ENCODE results near the gene RUNX2.
A peak's percentile ranks its signal among the peaks of the same experiment; 100 is the strongest.
"Not testable (repeated sequence)": the region's sequence is repeated elsewhere in the genome, so short reads cannot be mapped to it uniquely, and the experiment has no call there.

Gene RUNX2

DNA sequence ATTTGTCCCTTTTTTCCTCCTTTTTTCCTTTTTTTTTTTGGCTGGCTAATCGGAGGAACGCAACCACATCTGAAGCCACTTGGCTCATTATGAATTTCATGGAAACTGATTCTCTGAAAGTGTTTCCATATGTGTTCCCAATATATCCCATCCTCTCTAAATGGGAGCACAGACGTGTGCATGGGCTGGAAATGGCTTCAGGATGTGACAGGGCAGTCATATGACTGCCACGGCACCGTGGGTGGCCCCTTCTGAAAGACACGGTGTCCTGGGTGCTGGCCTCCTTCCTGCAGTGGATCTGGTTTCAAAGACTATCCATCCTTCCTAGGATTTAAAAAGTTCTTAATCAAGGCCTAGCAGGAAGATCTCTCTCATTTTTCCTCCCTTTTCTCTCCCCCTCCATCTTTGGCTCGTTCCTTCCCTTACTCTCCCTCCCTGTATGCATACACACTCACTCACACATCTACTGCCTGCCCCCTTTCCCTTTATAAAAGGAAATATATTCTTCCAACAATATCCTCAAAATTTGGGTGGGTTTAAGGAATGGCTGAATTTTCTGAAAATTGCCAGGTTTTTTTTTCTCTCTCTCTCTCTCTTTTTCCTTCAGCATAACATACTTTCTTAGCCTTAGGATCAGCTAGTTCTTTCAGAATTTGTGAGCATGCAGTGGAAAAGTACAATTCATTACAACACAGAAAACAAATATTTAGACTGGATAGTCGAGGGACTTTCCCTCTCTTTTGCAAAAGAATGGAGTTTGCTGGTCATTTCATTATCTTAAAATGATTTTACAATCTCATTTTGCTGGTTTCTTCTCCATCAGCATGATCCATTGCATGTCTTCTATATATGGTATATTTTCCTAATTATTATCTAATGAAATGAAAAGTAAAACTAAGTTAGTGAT lies 210.8 kb downstream of the RUNX2 start:
- DNase-seq, result peak in 2 of 10 donors; percentile 10 to 82
- intact Hi-C loops (cut with DNase I), result no loop called here

- intact Hi-C loops (cut with DNase I), result no loop called here
- no peak for DNase-seq
Measured at GRCh38 chr6:45540375-45540920, 212.3 kb downstream of the RUNX2 start.

GRCh38 chr6:45541934-45542333 lies 213.8 kb downstream of the RUNX2 start:
- DNase-seq, result no peak
- intact Hi-C loops (cut with DNase I), result no loop called here

DNA sequence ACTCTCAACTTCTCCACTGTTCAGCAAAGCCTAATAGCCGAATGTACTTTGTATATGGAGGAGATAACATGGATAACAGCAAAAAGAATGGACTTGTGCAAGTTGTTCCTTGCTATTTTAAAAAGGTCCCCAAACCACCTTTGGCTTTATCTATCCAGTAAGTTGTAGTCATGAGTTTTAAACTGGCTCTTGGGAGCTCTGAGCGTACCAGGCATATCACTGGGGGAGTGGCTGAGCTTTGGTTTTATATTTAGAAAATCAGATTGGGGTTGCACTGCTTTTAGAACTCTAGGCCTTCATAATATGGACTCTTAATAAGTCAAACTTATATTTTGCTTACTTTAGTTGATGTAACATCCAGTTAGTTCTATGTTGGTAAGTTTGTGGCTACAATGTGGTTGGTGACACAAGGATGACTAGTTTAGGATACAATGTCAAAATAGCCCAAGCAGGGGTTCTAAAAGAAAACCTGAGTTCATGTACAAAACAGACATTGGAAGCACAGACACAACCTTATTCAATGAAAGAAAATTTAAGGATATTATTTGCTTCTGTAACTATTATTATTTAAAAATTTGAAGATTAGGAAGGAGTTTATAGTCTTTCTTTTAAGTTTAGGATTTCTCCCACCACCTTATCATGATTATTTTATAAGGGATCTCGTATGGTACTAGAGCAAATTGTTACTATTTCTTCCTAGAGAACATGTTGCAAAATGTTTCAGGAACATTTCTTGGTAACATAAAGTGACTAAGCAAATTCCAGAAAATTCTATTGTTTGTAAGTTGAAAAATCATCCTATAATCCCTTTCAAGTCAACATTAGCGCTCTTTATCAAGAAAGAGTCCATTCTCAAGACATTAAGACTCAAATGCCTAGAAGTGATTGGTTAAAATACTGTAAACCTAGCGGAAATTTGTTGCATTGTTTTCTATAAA lies 215.4 kb downstream of the RUNX2 start:
- intact Hi-C loops (cut with DNase I), result no loop called here
- no peak for DNase-seq

DNA sequence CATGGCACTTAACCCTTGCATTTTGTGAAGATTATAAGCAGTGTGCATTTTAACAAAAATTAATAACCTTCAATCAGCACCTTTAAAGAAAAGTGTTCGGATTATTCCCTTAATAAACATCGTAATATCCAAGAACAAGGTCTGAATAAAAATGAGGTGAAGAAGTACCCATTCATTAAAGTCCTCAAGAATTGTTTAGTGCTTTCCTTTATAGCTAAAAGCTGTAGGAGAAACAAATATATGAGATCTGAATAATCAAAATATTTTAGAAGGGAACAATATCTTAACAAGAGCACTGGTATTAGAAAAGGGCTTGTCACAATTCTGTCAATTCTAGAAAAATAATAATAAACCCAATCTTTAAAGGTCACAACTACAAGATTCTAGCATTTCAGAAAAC lies 217.3 kb downstream of the RUNX2 start:
- DNase-seq, result no peak
- intact Hi-C loops (cut with DNase I), result no loop called here

DNA sequence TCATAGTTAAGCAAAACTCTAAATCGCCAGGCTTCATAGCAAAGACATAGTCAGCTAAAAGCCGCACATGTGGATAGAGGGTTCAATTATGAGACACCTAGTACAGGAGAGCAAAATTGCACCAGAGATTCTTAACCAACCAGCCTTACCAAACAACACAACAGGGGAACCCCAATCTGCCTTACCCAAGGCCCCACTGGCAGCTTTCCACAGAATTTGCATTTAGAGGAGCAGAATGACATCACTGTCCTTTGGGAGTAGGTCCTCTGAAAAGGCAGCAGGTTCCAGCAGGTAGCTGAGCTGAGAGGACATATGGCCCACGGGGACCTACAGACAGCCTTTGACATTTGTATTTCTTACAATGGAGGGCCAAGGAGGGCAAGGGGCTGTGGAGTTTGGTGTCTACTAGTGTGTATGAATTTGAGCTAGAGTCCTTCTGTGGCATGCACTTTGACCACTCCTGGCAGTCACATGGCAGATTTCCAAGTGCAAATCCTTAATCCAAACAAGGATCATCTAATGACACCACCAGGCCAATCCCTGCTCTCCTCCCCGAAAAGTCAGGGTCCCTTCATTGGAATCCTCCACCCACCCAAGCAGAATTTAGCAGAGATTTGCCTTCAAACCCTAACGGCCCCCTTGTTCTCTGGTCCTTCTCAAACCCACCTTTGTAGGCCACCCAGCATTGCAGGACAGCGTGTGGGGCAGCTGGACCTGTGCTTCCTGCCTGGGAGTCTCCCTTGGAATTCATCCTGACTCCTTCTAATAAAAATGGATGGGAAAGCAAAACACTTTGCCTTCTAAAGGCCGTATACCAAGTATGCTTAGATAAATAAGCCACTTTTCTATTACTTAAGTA lies 220.8 kb downstream of the RUNX2 start:
- no peak for DNase-seq
- intact Hi-C loops (cut with DNase I), result no loop called here

DNA sequence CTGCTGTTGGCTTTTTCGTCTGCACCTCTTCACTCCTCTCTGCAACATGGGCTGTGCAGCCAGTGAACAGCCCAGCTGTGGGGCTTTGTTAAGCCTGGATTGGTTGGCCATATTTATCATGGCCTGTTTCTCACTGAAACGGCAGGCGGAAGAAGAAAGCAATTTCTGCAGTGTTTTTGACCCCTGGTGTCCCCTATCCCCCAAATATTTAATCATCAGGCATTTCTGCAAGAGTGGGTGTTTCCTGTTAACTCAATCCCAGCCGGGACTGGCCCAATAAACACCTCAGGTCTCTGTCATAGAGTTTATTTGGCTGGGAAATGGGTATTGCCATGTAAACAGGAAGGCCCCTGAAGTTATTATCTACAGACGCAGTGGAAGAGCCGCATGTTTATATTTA lies 224.4 kb downstream of the RUNX2 start:
- intact Hi-C loops (cut with DNase I), result no loop called here
- DNase-seq, result no peak

DNA sequence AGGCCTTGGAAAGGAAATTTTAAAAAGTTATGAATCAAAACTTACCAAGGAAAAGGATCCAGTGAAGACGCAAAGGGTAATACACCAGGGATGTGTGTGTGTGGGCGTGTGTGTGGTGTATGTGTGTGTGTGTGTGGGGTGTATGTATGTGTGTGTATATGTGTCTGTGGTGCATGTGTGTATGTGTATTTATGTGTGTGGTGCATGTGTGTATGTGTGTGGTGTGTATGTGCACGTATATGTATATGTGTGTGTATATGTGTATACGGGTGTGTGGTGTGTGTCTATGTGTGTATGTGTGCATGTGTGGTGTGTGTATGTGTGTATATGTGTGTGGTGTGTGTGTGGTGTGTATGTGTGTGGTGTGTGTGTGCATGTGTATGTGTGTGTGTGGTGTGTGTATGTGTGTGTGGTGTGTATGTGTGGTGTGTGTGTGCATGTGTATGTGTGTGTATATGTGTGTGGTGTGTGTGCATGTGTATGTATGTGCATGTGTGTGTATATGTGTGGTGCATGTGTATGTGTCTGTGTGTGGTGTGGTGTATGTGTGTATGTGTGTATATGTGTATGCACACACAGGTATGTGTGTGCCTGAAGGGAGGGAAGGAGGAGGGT lies 225.7 kb downstream of the RUNX2 start:
- no peak for DNase-seq
- intact Hi-C loops (cut with DNase I), result no loop called here

DNA sequence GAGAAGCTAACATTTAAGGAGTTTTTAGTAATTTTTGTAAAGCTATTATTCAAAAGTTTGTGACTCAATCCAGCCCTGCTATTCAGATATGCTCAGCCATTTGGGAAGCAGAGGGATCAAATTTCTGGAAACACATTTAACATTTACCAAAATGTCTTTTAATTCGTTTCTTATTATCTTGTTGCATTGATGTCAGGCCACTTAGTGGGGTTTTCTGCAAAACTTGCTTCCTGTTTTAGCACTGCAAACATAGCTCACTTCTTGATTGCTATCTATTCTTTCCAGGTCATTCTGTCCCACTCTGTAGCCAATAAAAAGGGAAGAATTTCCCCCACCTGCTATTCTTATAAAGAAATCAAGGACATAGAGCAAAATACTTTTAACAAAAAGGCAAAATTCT lies 226.5 kb downstream of the RUNX2 start:
- DNase-seq, result no peak
- intact Hi-C loops (cut with DNase I), result no loop called here

GRCh38 chr6:45555981-45556771 lies 228.0 kb downstream of the RUNX2 start:
- no peak for DNase-seq
- intact Hi-C loops (cut with DNase I), result no loop called here

DNA sequence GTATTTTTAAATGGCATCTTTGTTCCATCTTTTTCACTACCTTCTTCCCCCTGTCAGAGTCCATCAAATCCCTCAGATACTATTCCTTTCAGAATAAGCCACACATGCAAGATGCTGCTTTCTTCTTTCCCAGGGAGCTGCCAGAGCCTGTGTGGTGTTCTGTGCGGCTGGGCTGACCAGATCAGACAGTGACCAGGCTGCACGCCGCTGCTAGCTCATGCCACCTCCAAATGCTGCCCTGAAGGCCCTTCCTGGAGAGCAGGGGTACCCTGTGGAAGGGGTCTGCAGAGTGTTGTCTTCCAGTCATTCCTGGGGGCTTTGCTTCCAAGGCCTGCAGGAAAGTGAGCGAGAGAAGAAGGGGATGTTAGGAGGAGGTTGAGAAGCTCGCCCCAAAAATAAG lies 228.7 kb downstream of the RUNX2 start:
- intact Hi-C loops (cut with DNase I), result no loop called here
- no peak for DNase-seq

DNA sequence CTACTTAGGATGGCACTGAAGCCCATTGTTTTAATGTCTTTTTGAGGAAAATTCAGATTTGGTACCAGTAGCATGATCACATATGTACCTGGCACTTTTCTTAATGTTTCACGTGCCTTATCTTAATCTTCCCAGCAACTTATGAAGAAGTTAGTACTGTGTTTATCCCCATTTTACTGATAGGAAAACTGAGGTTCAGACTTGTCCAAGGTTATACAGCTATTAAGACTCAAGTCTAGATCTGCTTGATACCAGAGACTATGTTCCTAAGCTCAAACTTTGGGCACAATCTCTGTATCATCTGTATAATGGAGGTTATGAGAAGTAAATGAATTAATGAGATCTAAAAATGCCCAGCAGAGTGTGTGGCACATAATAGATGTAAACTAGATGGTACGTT lies 229.3 kb downstream of the RUNX2 start:
- intact Hi-C loops (cut with DNase I), result no loop called here

GRCh38 chr6:45558858-45559257 lies 230.7 kb downstream of the RUNX2 start:
- no peak for DNase-seq
- intact Hi-C loops (cut with DNase I), result no loop called here

More for the DNA sequence above, 229.3 kb downstream of the RUNX2 start:
- DNase-seq, result no peak

DNA sequence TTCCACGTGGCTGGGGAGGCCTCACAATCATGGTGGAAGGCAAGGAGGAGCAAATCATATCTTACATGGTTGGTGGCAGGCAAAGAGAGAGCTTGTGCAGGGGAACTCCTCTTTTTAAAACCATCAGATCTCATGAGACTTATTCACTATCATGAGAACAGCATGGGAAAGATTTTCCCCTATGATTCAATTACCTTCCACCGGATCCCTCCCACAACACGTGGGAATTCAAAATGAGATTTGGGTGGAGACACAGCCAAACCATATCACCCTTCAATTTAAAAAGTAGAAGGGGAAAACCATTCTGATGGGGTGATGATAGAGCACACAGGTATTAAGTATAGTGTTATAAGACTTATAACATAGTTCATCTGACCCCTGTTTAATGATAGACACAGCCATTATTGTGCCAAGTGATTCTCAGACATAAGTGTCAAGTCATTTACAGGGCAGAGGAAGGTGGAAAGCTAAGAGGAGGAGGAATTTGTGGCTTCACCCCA lies 232.2 kb downstream of the RUNX2 start:
- DNase-seq; intact Hi-C loops (cut with DNase I): not testable (repeated sequence)

DNA sequence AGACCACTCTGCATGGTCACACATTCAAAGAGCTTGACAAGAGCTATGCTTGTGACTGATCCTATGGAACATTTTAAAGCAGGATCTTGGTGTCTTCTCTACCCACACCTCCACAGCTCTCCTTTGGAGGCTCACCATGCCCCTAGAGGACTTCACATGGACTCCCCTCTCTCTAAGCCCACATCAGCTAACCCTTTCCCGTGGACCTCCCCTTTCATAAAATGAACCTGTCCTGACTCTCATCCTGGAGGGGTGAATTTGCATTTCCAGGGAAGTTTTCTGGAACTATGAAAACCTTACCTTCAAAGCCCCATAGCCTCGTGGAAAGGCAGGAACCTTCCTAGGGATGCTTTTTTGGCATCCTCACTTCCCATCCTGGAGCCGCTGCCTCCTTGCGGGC lies 234.0 kb downstream of the RUNX2 start:
- no peak for DNase-seq
- intact Hi-C loops (cut with DNase I), result no loop called here

DNA sequence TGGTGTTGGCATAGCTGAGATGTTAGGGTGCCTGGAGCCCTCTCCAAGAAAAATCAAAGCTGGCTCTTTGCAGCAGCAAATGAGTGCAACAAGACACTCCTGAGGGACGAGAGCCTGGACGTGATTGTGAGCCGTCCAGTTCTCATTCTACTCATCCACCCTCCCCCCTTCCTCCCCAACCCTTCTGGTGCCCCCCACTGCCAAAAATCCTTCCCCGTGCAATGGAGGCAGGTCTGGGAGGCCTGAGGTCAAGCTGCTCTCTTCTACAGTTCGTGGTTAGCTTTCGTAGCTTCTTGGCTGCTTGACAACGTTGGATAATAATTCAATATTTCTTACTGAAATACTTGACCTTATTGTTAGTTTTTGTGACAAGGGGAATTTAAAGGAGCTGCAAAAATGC lies 234.9 kb downstream of the RUNX2 start:
- DNase-seq, result no peak
- intact Hi-C loops (cut with DNase I), result no loop called here

GRCh38 chr6:45563844-45564243 lies 235.7 kb downstream of the RUNX2 start:
- intact Hi-C loops (cut with DNase I), result no loop called here
- no peak for DNase-seq

DNA sequence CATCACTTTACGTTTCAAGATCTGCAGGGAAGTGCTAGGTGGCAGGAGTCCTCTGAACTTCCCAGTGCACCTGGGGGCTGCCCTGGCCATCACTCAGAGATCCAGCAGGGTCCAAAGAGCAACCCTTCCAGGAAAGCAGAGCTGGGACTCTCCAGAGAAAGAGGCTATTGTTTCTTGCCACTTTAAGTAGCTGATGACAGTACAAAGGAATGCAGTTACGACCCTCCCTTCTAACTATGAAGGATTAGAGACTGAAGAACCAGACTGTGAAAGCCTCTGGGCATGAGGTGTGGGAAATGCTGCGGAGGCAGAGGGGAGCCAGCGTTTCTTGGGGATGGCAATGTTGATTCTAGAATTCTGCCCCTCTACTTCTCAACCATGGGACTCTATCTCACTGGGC lies 238.8 kb downstream of the RUNX2 start:
- intact Hi-C loops (cut with DNase I), result no loop called here
- no peak for DNase-seq

- DNase-seq, result no peak
- intact Hi-C loops (cut with DNase I), result no loop called here
Measured at GRCh38 chr6:45567879-45568278, 239.7 kb downstream of the RUNX2 start.

All from posterior cingulate gyrus (tissue), 11 donors.